ENCODE measurements around the gene TOGARAM2.

Gene TOGARAM2

GRCh38 chr2:29035016-29035745 lies 54.1 kb downstream of the TOGARAM2 start:
- no peak overlapping the region for H3K9ac ChIP-seq (ENCODE audit: low read length)
- no peaks in the 10 kb centered on the region for H3K27me3 ChIP-seq (ENCODE audit: control insufficient read depth, insufficient read depth, low read length)
- H3K36me3 ChIP-seq (ENCODE audit: control insufficient read depth, low read depth, low read length), result no peaks in the 10 kb centered on the region
- H3K4me3 ChIP-seq (ENCODE audit: low read length), result no peak overlapping the region
- H3K4me1 ChIP-seq (ENCODE audit: control insufficient read depth, low read depth, low read length), result no peaks in the 10 kb centered on the region
- H3K27ac ChIP-seq (ENCODE audit: low read length), result no peak overlapping the region
- no peaks in the 10 kb centered on the region for H3K9me3 ChIP-seq (ENCODE audit: control insufficient read depth, low read depth, low read length)

DNA sequence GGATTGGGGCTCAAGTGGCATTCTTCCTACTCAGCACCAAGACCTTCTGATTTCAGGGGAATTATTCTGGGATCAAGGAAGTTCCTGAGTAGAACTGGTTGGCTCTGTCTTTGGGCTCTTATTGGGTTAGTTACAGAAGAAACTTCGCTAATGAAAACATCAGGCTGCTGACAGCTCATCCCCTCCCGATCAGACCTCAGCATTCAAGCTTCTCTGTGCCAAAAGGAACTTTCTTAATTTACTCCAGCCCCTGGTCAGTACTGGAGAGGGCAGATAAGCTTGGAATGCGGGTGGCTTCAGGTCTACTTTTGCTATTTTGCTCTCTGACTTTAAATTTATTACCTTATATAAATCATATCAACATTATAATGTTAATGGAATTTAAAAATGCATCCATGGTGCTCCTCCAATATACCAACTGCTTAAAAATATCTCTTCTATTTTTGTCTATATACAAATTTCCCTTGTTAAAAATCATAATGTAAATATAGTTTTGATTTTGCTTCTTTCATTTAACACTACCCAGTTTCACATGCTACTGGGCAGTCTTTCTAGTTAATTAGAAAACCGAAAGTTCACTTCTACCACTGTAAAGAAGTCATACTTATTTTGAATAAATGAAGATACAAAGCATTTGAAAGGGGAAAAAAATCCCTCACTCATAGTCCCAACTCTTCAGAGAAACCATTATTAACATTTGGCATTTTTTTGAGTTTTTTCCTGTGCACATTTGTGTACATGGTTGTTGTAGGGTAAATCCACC lies 58.8 kb downstream of the TOGARAM2 start:
- no peaks in the 10 kb centered on the region for H3K27me3 ChIP-seq (ENCODE audit: control insufficient read depth, insufficient read depth, low read length)
- no peaks in the 10 kb centered on the region for H3K36me3 ChIP-seq (ENCODE audit: control insufficient read depth, low read depth, low read length)
- H3K27ac ChIP-seq (ENCODE audit: low read length), result no peak overlapping the region
- no peak overlapping the region for H3K9ac ChIP-seq (ENCODE audit: low read length)
- H3K4me1 ChIP-seq (ENCODE audit: control insufficient read depth, low read depth, low read length), result no peaks in the 10 kb centered on the region
- H3K9me3 ChIP-seq (ENCODE audit: control insufficient read depth, low read depth, low read length), result no peaks in the 10 kb centered on the region
- no peak overlapping the region for H3K4me3 ChIP-seq (ENCODE audit: low read length)

GRCh38 chr2:29040552-29040951 lies 59.5 kb downstream of the TOGARAM2 start:
- Histone ChIP-seq H3K9me3 (ENCODE audit: control insufficient read depth, low read depth, low read length) (no peaks in the 10 kb centered on the region), H3K36me3 (ENCODE audit: control insufficient read depth, low read depth, low read length) (no peaks in the 10 kb centered on the region), H3K9ac (ENCODE audit: low read length) (no peak overlapping the region), H3K27ac (ENCODE audit: low read length) (no peak overlapping the region), H3K27me3 (ENCODE audit: control insufficient read depth, insufficient read depth, low read length) (no peaks in the 10 kb centered on the region), H3K4me1 (ENCODE audit: control insufficient read depth, low read depth, low read length) (no peaks in the 10 kb centered on the region), H3K4me3 (ENCODE audit: low read length) (no peak overlapping the region)

- H3K27ac ChIP-seq (ENCODE audit: low read length), result no peak overlapping the region
- H3K9me3 ChIP-seq (ENCODE audit: control insufficient read depth, low read depth, low read length), result no peaks in the 10 kb centered on the region
- H3K9ac ChIP-seq (ENCODE audit: low read length), result no peak overlapping the region
- no peaks in the 10 kb centered on the region for H3K4me1 ChIP-seq (ENCODE audit: control insufficient read depth, low read depth, low read length)
- no peak overlapping the region for H3K4me3 ChIP-seq (ENCODE audit: low read length)
- no peaks in the 10 kb centered on the region for H3K36me3 ChIP-seq (ENCODE audit: control insufficient read depth, low read depth, low read length)
- H3K27me3 ChIP-seq (ENCODE audit: control insufficient read depth, insufficient read depth, low read length), result no peaks in the 10 kb centered on the region
These were observed 60.1 kb downstream of the TOGARAM2 start for GRCh38 chr2:29041161-29041660.

DNA sequence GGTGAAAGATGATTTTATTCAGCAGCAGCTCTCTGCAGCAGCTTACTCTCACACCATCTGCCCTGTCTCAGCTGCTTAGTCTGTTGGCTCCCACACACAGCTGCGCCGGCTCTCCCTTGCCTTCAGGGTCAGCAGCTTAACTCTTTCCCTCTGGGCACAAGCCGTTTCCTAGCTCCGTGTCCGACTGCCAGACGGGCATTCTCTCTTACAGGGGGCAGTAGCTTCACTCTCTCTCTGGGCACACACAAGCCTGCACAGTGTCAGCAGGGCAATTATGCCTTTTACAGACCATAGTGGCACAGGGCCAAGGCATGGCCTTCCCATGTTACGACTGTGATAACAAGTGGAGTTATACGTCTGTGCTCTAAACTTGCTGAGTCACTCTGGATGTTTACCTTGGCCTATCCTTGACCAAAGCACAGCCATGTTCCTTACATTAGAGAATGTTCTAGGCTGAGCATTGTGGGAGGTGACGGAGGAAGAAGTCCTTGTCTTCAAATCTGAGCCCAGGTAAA lies 61.5 kb downstream of the TOGARAM2 start:
- Histone ChIP-seq H3K4me3 (ENCODE audit: low read length) (no peak overlapping the region), H3K27me3 (ENCODE audit: control insufficient read depth, insufficient read depth, low read length) (no peaks in the 10 kb centered on the region), H3K4me1 (ENCODE audit: control insufficient read depth, low read depth, low read length) (no peaks in the 10 kb centered on the region), H3K9ac (ENCODE audit: low read length) (no peak overlapping the region), H3K27ac (ENCODE audit: low read length) (no peak overlapping the region), H3K36me3 (ENCODE audit: control insufficient read depth, low read depth, low read length) (no peaks in the 10 kb centered on the region), H3K9me3 (ENCODE audit: control insufficient read depth, low read depth, low read length) (no peaks in the 10 kb centered on the region)

DNA sequence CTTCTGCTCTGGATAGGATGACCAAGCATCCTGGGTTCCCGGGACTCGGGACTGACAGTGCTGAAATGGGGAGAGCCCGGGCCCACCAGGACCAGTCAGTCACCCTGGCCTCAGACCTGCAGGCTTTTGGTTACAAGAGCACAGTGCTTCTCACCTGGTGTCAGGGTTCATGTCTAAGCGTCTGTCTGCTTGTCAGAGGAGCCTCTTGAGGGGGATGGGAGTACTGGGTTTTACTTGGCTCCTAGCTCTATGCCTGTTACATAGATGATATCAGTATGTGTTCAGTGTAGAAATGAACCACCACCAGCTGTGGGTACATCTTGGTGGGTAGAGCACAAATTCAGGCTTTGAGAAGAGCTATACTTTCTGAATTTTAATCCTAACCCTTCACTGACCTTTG lies 63.4 kb downstream of the TOGARAM2 start:
- no peak overlapping the region for H3K4me3 ChIP-seq (ENCODE audit: low read length)
- no peaks in the 10 kb centered on the region for H3K9me3 ChIP-seq (ENCODE audit: control insufficient read depth, low read depth, low read length)
- H3K9ac ChIP-seq (ENCODE audit: low read length), result no peak overlapping the region
- H3K36me3 ChIP-seq (ENCODE audit: control insufficient read depth, low read depth, low read length), result no peaks in the 10 kb centered on the region
- H3K27me3 ChIP-seq (ENCODE audit: control insufficient read depth, insufficient read depth, low read length), result no peaks in the 10 kb centered on the region
- no peaks in the 10 kb centered on the region for H3K4me1 ChIP-seq (ENCODE audit: control insufficient read depth, low read depth, low read length)
- H3K27ac ChIP-seq (ENCODE audit: low read length), result no peak overlapping the region

DNA sequence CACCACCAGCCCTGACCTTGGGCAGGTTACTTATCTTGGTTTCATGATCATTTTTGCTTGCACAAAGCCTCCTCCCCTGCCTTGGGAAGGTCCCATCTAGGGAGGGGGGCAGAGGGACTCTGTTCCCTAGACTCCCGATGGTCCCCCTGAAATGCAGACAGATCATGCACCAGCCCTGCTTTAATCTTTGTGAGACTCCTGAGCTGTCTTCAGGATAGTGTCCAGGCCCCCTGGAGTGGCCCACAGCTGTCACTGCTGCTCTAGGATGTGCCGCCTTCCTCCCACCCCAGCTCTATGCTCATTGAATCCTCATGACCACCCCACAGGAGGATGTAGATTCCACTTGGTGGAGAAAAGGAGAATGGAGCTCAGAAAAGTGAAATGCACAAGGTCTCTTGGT lies 65.2 kb downstream of the TOGARAM2 start:
- Histone ChIP-seq H3K27me3 (ENCODE audit: control insufficient read depth, insufficient read depth, low read length) (no peaks in the 10 kb centered on the region), H3K4me3 (ENCODE audit: low read length) (no peak overlapping the region), H3K36me3 (ENCODE audit: control insufficient read depth, low read depth, low read length) (no peaks in the 10 kb centered on the region), H3K4me1 (ENCODE audit: control insufficient read depth, low read depth, low read length) (no peaks in the 10 kb centered on the region), H3K9ac (ENCODE audit: low read length) (no peak overlapping the region), H3K27ac (ENCODE audit: low read length) (no peak overlapping the region), H3K9me3 (ENCODE audit: control insufficient read depth, low read depth, low read length) (no peaks in the 10 kb centered on the region)

DNA sequence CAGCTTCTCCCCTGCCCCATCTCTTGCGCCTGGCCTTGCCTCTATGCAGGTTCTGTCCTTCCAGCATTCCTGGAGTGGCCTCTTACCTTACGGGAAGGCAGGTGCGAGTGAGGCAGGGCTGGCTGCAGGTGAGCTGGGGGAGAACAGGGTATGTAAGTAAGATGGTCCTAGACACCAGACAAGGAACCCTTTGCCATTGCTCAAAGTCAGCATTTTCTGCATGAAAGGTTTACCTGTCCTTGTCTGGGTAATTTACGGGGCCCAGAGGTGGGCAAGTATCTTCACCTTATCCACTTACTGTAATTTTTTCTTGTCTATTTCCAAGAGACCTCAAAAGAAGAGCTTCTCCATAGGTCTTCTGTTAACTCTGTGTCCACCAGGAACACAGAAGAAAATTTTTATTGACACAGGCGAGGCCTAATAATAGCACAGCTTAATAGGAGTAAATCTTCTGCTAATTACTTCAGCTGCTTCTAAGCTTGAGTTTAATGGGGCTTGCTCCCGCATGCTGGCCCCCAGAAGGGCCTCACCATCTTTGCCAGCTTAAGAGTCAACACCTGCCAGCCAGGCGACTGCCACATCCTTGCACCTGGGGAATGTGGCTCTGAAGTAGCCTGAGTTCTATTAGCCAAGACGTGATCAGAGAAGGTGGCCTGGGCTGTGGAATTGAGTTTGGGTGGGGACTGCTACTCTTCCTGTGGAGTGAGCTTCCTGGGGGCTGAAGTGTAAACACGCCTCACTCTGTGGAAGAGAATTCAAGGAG lies 66.2 kb downstream of the TOGARAM2 start:
- H3K9ac ChIP-seq (ENCODE audit: low read length), result no peak overlapping the region
- H3K4me3 ChIP-seq (ENCODE audit: low read length), result no peak overlapping the region
- H3K36me3 ChIP-seq (ENCODE audit: control insufficient read depth, low read depth, low read length), result no peaks in the 10 kb centered on the region
- H3K9me3 ChIP-seq (ENCODE audit: control insufficient read depth, low read depth, low read length), result no peaks in the 10 kb centered on the region
- no peaks in the 10 kb centered on the region for H3K4me1 ChIP-seq (ENCODE audit: control insufficient read depth, low read depth, low read length)
- H3K27me3 ChIP-seq (ENCODE audit: control insufficient read depth, insufficient read depth, low read length), result no peaks in the 10 kb centered on the region
- H3K27ac ChIP-seq (ENCODE audit: low read length), result no peak overlapping the region

DNA sequence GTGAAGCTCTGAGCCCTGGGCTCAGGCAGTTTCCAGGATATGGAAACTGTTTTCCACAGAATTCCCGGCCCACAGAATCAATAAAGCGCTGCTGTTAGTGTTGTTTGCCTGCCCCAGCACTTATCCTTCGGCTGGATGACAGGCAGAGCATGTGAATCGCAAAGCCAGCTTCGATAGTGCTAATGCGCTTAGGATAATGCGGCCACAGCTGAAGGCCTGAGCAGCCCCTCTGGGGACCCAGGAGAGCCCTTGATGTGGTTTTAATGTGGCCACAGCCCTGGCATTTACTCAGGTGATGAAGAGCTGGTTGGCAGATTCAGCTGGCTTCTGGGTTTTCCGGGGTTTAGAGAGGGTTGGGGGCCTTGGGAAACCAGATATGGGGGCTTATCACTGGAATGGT lies 69.5 kb downstream of the TOGARAM2 start:
- Histone ChIP-seq H3K9me3 (ENCODE audit: control insufficient read depth, low read depth, low read length) (no peaks in the 10 kb centered on the region), H3K36me3 (ENCODE audit: control insufficient read depth, low read depth, low read length) (no peaks in the 10 kb centered on the region), H3K4me1 (ENCODE audit: control insufficient read depth, low read depth, low read length) (peaks cover 12% of the 10 kb centered on the region), H3K27ac (ENCODE audit: low read length) (no peak overlapping the region), H3K4me3 (ENCODE audit: low read length) (no peak overlapping the region), H3K27me3 (ENCODE audit: control insufficient read depth, insufficient read depth, low read length) (no peaks in the 10 kb centered on the region), H3K9ac (ENCODE audit: low read length) (no peak overlapping the region)

DNA sequence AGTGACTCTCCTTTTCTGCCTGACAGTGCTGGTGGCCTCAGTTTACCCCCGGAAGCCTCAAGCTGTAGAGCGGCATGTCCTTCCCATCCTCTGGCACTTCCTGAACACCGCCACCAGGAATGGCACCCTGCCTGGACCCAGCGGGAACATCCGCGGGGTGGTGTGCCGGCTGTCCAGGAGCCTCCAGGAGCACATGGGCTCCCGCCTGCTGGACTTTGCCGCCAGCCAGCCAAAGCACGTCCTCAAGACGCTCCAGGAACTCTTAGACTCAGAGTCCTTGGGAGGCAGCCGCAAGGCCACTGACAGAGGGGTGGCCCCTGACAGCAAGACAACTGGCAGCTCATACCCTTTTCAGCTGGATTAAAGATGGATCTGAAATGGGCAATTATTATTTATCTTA lies 70.6 kb downstream of the TOGARAM2 start:
- Histone ChIP-seq H3K9me3 (ENCODE audit: control insufficient read depth, low read depth, low read length) (no peaks in the 10 kb centered on the region), H3K4me3 (ENCODE audit: low read length) (no peak overlapping the region), H3K27ac (ENCODE audit: low read length) (no peak overlapping the region), H3K27me3 (ENCODE audit: control insufficient read depth, insufficient read depth, low read length) (no peaks in the 10 kb centered on the region), H3K36me3 (ENCODE audit: control insufficient read depth, low read depth, low read length) (no peaks in the 10 kb centered on the region), H3K4me1 (ENCODE audit: control insufficient read depth, low read depth, low read length) (peaks cover 12% of the 10 kb centered on the region), H3K9ac (ENCODE audit: low read length) (no peak overlapping the region)

- H3K9ac ChIP-seq (ENCODE audit: low read length), result no peak overlapping the region
- no peaks in the 10 kb centered on the region for H3K36me3 ChIP-seq (ENCODE audit: control insufficient read depth, low read depth, low read length)
- no peaks in the 10 kb centered on the region for H3K27me3 ChIP-seq (ENCODE audit: control insufficient read depth, insufficient read depth, low read length)
- H3K27ac ChIP-seq (ENCODE audit: low read length), result no peak overlapping the region
- peaks cover 12% of the 10 kb centered on the region for H3K4me1 ChIP-seq (ENCODE audit: control insufficient read depth, low read depth, low read length)
- H3K4me3 ChIP-seq (ENCODE audit: low read length), result no peak overlapping the region
- no peaks in the 10 kb centered on the region for H3K9me3 ChIP-seq (ENCODE audit: control insufficient read depth, low read depth, low read length)
These were observed 71.7 kb downstream of the TOGARAM2 start for GRCh38 chr2:29052807-29053206.
